GM18861 (cell line): ENCODE measurements around the gene ADAMTSL1.

ENCODE experiments used
- ATAC-seq: cut with Tn5 transposase; IDR thresholded peaks from one replicate; pipeline ENCODE4 v1.9.1; 2021; ENCODE audit not compliant: unreplicated experiment

Gene ADAMTSL1

GRCh38 chr9:18548456-18548855, 74.5 kb downstream of the ADAMTSL1 start:
- ATAC-seq: no peak

GRCh38 chr9:18549772-18550171, 75.8 kb downstream of the ADAMTSL1 start:
- no peak for ATAC-seq

- no peak for ATAC-seq
These were observed 76.3 kb downstream of the ADAMTSL1 start for GRCh38 chr9:18550286-18550685.

- ATAC-seq: no peak
These were observed 80.3 kb downstream of the ADAMTSL1 start for GRCh38 chr9:18554244-18554643.

GRCh38 chr9:18555105-18555883, 81.3 kb downstream of the ADAMTSL1 start:
- ATAC-seq: no peak

GRCh38 chr9:18564018-18564880, 90.3 kb downstream of the ADAMTSL1 start:
- no peak for ATAC-seq

GRCh38 chr9:18566121-18566520, 92.2 kb downstream of the ADAMTSL1 start:
- no peak for ATAC-seq

GRCh38 chr9:18568973-18569372, 95.0 kb downstream of the ADAMTSL1 start:
- ATAC-seq: no peak

- no peak for ATAC-seq
These were observed 96.1 kb downstream of the ADAMTSL1 start for GRCh38 chr9:18569941-18570630.

GRCh38 chr9:18573021-18573556, 99.1 kb downstream of the ADAMTSL1 start:
- ATAC-seq: no peak

- no peak for ATAC-seq
These were observed 101.7 kb downstream of the ADAMTSL1 start for GRCh38 chr9:18575686-18576085.

- no peak for ATAC-seq
These were observed 105.6 kb downstream of the ADAMTSL1 start for GRCh38 chr9:18579536-18579935.

- ATAC-seq: no peak
These were observed 106.2 kb downstream of the ADAMTSL1 start for GRCh38 chr9:18580151-18580550.

GRCh38 chr9:18585996-18586395, 112.0 kb downstream of the ADAMTSL1 start:
- ATAC-seq: no peak

- no peak for ATAC-seq
These were observed 114.0 kb downstream of the ADAMTSL1 start for GRCh38 chr9:18588002-18588401.

GRCh38 chr9:18591261-18591660, 117.3 kb downstream of the ADAMTSL1 start:
- ATAC-seq: no peak

GRCh38 chr9:18594837-18595236, 120.9 kb downstream of the ADAMTSL1 start:
- no peak for ATAC-seq

GRCh38 chr9:18595597-18595996, 121.6 kb downstream of the ADAMTSL1 start:
- no peak for ATAC-seq

- ATAC-seq: no peak
These were observed 123.0 kb downstream of the ADAMTSL1 start for GRCh38 chr9:18596920-18597319.

- ATAC-seq: no peak
These were observed 125.0 kb downstream of the ADAMTSL1 start for GRCh38 chr9:18598969-18599368.

- ATAC-seq: no peak
These were observed 127.1 kb downstream of the ADAMTSL1 start for GRCh38 chr9:18601026-18601425.
